ENCODE data around the gene PIK3R3.

DNA sequence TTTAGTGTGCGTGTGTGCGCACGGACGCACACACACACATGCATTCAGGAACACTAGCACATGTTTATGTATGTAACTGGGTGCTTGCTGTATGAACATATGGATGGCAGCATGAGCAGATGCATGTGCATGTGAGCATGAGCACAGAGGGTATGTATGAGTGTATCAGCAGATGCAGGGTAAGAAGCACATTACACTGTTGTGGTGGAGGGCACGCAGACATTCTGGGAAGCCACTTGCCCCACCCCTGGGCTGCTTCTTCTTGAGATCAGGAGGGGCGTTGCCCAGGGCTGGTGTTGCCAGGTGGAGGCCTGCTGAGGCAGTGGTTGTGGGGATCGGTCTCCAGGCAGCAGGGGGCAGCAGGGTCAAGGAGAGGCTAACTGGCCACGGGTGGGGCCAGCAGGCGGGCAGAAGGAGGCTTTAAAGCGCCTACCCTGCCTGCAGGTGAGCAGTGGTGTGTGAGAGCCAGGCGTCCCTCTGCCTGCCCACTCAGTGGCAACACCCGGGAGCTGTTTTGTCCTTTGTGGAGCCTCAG lies 47.7 kb upstream of the PIK3R3 start:
- TF ChIP-seq, protein P1, sequence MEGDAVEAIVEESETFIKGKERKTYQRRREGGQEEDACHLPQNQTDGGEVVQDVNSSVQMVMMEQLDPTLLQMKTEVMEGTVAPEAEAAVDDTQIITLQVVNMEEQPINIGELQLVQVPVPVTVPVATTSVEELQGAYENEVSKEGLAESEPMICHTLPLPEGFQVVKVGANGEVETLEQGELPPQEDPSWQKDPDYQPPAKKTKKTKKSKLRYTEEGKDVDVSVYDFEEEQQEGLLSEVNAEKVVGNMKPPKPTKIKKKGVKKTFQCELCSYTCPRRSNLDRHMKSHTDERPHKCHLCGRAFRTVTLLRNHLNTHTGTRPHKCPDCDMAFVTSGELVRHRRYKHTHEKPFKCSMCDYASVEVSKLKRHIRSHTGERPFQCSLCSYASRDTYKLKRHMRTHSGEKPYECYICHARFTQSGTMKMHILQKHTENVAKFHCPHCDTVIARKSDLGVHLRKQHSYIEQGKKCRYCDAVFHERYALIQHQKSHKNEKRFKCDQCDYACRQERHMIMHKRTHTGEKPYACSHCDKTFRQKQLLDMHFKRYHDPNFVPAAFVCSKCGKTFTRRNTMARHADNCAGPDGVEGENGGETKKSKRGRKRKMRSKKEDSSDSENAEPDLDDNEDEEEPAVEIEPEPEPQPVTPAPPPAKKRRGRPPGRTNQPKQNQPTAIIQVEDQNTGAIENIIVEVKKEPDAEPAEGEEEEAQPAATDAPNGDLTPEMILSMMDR (IDR thresholded peaks at IDR 0.05): peak in 3 of 7 experiments; percentile 29 to 80 (median 30)
- TF ChIP-seq POLR2AphosphoS5 (IDR thresholded peaks at IDR 0.05): peak in 2 of 3 donors; percentile 50 to 65

All from stomach (tissue), 4 donors.